Erythroblast (primary cell): ENCODE measurements around the gene GPR15.

ENCODE experiments used
- GATA1 ChIP-seq: IDR thresholded peaks from 2 replicates; pipeline ENCODE4 v1.6.1; 2011; ENCODE audit warnings: low read depth, mild to moderate bottlenecking, control low read depth, low read length, moderate library complexity
- POLR2A ChIP-seq: IDR thresholded peaks from 2 replicates; pipeline ENCODE4 v1.6.1; 2011; ENCODE audit warnings: mild to moderate bottlenecking, low read length

DNA sequence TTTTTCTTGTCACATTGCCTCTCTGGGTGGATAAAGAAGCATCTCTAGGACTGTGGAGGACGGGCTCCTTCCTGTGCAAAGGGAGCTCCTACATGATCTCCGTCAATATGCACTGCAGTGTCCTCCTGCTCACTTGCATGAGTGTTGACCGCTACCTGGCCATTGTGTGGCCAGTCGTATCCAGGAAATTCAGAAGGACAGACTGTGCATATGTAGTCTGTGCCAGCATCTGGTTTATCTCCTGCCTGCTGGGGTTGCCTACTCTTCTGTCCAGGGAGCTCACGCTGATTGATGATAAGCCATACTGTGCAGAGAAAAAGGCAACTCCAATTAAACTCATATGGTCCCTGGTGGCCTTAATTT lies 478 bp downstream of the GPR15 start:
- no peak for TF ChIP-seq POLR2A
- TF ChIP-seq GATA1: no peak
